Left renal pelvis (tissue), 4 donors: Measurements from ENCODE around the gene ALX4. TPM values are rescaled to one million over a fixed set of nuclear protein-coding genes. Genes with fewer than 3 reads are reported as not detected.
A peak's percentile ranks its signal among the peaks of the same experiment; 100 is the strongest.

Experiments used
- DNase-seq, 4 donors: peaks; one replicate each; pipeline ENCODE4 v3.0.0-alpha.2; 2013; ENCODE audit warnings: low read depth in 4 of 4, low spot score in 3 of 4
- polyA plus RNA-seq, 4 donors: library from polyadenylated mRNA; unstranded; fragments of 120-200 nt; gene quantifications; one replicate each; pipeline ENCODE4 v1.2.1, GENCODE V29; 2013; ENCODE audit not compliant: insufficient read length in 4 of 4

Gene ALX4
- polyA plus RNA-seq, 4 donors: 0.06 to 0.34 (median 0.12) TPM

DNA sequence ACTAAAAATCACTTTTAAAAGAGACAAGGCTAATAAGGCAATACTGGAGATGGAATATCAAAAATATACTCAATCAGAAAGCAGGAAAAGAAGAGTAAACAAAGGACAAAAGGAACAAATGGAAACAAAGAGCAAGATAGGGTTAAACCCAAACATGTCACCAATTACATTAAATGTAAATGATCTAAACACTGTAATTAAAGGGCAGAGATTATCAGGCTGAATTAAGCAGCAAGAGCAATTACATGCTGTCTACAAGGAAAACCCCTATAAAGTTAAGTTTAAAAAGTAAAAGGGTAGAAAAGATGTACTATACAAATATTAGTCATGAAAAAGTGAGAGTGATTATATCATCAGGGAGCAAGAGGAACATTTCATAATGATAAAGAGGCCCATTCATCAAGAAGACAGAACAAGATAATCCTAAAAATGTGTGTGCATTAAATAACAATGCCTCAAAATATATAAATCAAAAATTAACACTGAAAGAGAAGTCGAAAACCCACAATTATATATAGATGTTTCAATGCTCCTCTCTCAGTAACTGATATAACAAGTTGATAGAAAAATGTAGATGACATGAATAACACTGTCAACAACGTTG lies 56.8 kb downstream of the ALX4 start:
- no peak for DNase-seq

DNA sequence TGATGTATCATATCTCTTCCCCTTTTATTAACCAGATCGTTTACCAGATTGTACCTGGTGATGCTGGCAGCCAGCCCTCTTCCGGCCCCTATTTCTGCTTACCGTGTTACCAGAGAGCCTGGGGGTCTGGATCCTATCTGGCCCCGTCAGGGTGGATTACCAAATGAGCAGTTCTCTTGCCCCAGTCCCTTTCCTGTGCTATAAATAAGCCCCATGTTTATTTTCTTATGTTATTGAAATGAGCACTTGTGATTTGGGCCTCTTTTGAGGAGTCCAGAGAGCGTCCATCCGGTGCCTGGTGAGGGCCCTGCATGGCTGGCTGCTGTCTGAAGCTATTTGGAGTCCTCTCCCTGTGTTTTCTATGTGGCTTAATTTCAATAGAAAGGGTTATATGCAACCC lies 59.5 kb downstream of the ALX4 start:
- DNase-seq: no peak

DNA sequence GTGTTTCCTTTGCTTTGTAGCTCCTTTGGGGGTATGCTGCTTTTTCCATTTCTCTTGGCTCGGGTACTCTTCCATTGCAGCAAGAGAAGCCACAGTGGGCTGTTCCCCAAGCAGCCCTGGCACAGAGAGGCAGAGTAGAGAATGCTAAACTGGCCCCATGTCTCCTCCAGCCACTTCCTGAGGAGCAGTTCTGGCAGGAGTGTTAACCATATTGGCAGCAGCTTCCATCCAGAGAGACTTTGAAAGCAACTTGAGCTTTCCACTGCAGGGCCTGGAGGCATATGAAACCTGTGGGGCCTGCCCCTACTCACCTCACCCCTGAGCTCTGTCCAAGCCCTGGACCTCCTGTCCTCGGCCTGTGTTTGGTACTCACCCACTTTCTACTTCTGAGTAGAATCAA lies 61.8 kb downstream of the ALX4 start:
- DNase-seq: no peak

DNA sequence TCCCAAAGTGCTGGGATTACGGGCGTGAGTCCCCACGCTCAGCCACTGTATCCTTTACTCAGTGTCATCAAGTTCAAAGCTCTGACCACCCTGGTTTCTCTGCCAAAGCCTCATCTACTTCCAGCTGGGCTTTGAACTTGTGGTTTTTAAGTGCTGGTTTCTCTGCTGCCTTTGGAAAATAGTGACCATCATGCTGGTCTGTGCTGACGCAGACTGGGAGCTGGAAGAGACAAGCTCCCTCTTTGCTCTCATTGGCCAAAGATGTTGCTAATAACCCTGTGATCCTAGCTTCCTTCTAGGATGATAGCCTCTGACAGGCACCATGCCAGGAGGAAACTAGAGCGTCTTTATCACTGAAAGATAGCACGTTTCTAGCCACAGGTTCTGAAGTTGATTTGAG lies 62.4 kb downstream of the ALX4 start:
- no peak for DNase-seq

DNA sequence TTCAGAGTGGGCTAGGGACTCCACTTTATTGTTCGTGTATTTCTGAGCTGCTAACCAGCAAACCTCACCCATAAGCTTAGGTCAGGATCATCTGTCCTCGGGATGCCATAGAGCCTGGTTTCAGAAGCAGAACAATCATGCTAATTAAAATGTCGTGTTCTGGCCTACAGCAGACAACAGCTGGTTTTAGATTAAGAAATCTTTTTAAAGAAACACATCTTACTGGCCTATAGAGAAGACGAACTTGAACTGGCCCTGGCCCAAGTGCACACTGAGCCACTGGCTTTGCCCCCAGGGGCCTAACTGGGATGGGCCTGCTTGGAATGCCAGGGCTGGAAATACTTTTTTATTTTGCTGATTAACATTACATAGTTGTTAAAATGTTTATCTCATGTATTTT lies 63.2 kb downstream of the ALX4 start:
- DNase-seq: no peak

DNA sequence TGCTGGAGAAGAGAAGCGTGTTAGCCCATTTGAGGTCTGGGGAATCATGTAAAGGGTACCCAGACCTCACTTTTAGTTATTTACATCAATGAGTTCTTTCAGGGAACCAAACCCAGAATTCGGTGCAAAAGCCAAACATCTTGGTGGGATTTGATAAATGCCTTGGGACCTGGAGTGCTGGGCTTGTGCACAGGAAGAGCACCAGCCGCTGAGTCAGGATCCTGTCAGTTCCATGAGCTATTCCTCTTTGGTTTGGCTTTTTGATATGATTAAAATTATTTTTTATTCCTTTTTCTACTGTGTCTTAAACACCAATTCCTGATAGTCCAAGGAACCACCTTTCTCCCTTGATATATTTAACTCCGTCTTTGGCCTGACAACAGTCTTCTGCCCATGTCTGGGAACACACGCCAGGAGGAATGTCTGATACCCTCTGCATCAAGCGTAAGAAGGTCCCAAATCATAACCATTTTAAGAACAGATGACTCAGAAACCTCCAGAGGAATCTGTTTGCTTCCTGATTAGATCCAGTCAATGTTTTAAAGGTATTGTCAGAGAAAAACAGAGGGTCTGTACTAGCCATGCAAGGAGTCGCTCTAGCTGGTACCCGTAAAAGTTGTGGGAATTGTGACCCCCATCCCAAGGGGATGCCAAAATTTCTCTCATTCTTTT lies 65.2 kb downstream of the ALX4 start:
- DNase-seq: no peak

DNA sequence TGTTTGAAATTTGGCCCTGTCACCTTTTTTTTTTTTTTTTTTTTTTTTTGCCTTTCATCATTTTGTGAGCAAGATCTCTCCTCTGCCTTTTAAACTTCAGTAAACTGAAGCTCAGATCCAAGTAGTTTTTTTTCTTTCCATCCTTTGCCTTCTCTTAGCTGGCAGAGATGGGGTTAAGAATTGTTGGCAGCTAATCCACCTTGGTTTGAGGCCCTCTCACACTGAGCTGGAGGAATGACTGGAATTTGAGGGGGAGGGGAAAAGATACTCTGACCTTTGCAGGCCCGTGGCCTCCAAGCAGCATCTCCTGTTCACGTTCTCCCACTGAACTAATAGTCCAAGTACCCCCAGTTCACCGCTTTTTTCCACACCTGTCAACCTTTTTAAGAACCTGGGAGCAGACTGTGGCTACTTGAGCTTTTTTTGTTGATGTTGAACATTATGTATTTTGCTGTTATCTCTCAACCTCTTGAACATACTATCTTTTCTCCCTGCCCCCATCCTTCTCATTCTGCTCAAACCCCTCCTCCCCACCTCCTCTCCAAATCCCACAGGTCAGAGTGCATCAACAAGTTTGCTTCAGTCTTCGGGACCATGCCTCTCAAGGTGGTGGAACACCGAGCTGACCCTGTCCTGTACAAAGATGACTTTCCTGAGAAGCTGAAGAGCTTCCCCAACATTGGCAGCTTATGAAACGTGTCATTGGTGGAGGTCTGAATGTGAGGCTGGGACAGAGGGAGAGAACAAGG lies 66.2 kb downstream of the ALX4 start:
- peak; percentile 27 to 56 (median 36) for DNase-seq

DNA sequence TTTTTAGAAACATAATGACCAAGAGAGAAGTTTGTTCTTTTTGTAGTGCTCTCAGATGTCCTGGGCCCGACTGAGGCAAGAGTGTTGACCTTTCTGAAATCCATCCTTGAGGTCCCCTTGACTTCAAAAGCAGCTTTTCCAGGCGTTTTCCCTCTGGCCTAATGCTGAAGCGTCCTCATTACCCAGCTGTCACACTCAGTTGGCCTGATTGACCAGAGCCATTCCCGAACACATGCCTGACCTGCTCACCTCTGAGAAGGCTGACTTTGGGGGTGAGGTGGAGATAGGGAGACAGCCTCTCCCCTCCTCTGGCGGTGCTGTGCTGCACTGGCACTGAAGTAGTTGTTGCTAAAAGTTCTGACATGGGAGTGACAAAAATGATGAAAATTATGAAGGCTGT lies 66.9 kb downstream of the ALX4 start:
- DNase-seq: no peak

DNA sequence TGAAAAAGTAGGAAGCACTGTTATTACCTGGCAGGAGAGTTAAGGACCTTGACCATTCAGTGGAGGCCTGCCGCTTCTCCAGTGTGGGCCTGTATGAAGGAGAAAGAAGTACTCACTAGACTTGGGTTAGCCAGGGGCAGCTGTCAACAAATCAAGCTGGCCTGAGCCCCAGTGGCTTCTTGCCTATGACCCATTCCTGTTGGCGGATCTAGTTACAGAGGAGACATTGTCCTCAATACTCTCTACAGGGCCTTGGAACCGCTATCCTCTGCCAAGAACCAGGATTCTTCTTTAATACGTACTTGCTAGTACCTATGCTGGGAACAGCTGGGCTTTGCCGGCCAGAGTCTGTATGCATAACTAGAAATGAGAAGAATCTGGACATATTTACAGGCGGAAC lies 68.1 kb downstream of the ALX4 start:
- DNase-seq: no peak

DNA sequence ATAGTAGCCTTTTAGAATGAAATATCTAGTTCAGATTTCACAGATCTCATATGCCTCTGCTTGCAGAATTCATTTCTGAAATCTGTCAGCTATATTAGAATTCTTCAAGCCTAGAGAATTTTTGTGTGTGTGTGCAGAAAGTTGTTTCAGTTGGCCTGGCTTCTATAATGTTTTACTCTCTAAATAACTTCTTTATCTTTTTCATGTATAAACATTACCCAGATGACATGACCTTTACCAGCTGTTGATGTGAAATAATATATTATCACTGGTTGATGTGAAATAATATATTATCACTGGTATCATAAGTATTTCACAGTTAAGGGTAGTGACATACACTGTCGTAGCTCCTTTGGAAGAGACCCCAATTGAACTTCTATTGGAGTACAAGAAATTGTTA lies 72.8 kb downstream of the ALX4 start:
- DNase-seq: no peak

DNA sequence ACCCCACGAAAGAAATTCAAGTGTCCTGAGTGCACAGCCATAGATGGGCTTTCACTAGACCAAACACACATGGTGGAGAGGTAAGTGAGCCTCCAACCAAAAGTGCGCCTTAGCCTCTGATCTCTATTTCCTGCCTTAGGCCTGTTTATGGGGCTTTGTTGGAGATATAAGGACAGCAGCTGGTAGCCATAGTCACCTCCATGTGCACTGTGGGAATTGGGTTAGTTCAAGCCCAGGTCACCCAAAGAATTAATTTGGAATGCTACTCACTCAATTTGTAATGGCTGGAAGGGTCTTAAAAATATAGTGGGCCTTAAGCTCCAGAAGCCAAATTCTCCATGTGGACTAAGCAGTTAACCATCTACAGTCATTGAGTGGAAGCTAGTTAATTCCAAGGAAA lies 73.6 kb downstream of the ALX4 start:
- DNase-seq: peak in 3 of 4 donors; percentile 22 to 35 (median 25)

DNA sequence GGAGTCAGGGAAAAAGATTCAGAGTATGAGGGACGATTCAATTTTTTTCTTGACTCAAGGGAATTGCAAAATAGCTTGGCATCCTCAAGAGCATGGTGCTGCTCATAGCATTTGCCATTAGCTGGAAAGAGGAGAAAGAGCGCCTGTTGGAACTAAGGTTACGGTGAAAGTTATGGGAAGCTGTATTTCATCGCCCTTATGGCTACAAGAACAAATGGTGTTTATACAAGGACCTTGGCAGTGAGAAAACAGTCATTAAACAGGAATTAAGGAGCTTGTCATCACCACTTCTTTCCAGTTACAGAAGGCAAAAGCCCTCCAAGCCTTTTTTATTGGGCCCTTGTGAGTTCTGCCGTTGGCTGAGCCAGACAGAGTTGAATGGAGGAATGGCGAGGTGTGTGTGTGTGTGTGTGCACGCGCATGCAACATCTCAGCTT lies 74.2 kb downstream of the ALX4 start:
- DNase-seq: peak in 3 of 4 donors; percentile 19 to 56 (median 46)

DNA sequence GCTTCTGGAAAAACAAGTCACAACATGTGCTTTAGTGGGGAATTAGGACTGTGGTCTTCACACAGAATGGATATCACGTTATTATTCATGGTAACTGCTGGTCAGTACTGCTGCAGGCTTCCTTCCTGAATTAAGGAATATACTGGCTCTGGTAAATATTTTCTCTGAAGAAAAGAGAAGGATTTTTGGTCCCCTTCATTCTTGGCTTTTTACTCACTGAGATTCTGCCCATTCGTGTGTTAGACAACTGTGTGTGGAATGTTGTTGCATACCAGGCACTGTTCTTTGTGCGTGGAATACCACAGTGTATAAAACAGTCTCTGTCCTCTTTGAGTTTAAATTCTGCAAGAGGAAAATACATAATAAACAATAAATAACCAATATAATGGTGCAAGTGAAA lies 80.3 kb downstream of the ALX4 start:
- DNase-seq: no peak

DNA sequence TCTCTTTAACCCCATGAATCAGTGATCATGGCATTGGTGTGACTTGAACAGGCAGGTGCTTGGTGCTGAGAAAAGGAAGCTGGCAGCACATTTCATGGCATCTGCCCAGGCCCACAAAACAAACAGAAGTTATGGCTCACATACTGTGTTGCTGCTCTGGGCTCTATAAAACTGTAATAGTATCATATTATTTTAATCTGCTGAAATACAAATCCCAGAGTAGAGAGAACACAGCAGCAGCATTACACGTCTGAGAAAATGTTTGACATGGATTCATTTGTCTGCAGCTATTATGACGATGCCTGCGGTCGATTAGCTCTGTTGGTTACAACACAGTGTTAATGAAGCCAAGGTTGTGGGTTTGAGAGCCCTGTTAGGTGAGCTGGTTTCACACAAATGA lies 80.8 kb downstream of the ALX4 start:
- no peak for DNase-seq

DNA sequence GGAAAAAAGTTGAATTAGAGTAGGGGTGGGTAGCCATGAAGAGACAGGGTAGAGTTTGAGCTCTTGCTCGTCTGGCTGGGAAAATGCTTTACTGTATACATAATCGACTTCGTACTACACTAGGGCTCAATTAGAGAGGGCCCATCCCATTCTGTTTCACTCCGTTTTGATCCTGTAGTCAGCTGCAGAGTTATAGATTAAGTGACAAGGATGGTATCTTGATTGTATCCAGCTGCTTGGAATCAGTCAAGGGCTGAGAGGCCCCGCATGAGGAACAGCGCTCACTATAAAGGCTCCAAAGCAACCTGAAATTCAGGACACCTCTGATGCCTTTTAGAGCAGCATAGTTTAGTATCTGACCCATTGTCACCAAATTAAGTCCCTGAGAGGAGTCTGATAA lies 81.6 kb downstream of the ALX4 start:
- no peak for DNase-seq

DNA sequence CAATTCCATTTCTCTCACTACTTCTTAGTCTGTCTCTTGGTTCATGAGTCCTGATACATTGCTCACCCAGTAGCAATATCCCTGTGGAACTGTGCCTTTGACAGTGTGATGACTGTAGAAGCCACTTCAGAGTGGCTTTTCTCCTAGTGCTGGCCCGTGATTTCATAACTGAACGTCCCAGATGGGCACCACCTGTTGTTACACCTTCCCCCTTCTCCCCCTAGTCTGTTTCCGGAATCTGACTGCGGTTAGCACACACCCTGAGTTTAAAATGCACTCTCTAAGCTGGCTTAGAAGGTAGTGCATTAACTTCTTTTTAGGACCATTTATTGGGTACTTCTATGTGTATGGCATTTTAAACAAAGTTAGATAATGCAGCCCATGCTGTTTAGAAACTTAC lies 83.0 kb downstream of the ALX4 start:
- no peak for DNase-seq

DNA sequence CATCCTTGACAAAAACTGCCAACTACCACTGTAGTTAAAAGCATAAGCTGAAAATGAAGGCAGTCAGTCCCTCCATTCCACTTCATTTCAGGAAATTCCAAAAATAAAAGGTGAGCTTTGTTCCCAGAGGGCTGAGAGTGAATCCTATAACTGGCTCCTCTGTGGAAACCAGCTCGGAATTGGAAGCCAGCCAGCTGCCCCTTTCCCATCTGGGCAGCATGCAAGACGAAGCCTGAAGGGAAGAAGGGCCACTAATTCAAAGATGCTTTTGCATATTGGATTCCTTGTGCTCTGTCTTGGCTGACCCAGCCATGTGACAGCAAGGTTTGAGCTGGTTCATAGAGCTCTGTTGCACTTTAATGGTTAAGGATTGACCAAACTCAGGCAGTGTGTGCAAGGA lies 83.4 kb downstream of the ALX4 start:
- DNase-seq: no peak

DNA sequence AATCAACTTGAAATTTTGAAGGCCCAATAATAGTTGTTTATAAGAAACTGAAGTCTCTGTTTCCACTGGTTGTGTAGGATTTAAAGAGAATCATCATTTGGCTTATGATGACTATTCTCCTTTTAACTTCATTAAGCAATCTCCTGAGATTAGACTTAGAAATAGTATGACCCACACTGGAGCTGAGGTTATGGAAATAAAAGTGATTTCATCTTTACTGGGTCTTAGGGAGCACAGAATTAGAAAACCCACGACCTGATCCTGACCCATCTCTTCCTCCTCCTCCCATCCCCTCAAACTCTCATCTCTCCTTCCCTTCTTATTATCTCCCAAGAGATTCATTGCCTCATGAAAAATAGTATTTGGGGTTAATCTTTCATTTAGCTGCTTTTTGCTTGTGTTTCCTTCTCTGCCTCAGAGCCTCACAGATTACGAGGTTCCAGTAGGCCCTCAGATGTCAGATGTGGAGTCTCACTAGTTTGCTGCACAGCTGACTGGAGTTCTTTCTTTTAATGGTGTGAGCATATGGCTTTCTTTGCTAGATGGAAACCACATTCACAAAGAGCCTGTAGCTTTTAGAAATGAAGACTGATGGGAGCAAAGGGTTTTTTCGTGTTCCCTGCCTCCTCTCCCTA lies 85.0 kb downstream of the ALX4 start:
- no peak for DNase-seq

DNA sequence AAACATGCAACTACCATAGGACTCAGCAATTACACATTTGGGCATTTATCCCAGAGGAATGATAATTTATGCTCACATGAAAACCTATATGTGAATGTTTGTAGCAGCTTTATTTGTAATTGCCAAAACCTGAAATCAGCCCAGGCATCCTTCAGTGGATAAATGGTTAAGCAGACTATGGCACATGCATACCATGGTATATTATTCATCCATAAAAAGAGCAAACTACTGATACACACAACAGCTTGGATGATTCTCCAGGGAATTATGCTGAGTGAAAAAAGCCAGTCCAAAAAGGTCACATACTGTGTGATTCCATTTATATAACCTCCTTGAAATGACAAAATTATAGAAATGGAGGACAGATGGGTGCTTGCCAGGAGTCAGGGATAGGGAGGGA lies 86.7 kb downstream of the ALX4 start:
- DNase-seq: no peak

DNA sequence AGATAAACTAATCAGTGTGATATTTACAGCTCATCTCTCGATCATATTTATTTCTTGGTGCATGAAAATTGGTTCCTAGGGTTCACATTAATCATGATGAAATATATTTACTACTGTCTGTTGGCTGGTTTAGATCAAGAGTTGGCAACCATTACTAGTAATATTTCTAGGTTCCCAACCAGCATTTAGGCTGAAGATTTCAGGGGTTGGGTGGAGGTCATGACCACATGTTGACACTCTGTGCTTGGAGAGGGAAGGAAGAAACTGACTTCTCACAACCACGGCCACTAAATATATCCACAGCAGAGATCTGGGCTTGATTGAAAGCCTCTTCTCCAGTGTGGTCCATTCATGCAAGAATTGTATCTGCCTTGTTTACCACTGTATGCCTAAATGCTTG lies 87.9 kb downstream of the ALX4 start:
- no peak for DNase-seq

DNA sequence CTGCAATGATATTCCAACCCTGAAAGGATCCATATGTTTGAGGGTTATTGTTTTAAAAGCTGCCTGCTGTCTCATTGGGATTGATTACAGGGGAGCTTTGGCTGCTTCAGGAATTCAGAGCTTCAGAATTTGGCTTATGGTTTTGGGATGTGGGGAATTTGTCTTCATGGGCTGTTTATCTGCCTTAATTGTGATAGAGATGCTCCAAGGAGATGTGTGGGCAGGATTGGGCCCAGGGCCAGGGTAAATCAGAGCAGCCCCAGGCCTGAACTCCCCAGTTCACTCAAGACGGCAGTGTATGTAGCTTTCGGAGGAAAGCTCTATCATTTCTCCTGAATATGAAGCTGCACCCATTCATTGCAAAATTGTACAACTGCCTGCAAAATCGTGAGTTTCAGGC lies 88.5 kb downstream of the ALX4 start:
- no peak for DNase-seq
